H1 (cell line): ENCODE results near the gene DGKI.

Experiments
- BRCA1 ChIP-seq: IDR thresholded peaks from 2 replicates; pipeline ENCODE4 v1.6.1; 2012; ENCODE audit warnings: low read depth, low read length, improper control_type of control experiment
- CREB1 ChIP-seq: IDR thresholded peaks from 2 replicates; pipeline ENCODE4 v1.6.1; 2012; ENCODE audit warnings: inconsistent platforms
- CTCF ChIP-seq, 3 experiments: IDR thresholded peaks; 1 replicate in 2 of 3; 2 replicates in 1 of 3; pipeline versions ENCODE4 v1.5.1 to v1.6.1; 2011; ENCODE audit warnings: low read length in 3 of 3, mild to moderate bottlenecking in 3 of 3, inconsistent platforms in 2 of 3, low read depth in 1 of 3, moderate library complexity in 1 of 3; ENCODE audit not compliant: insufficient read depth in 1 of 3; ENCODE audit errors: control extremely low read depth in 1 of 3
- EZH2 ChIP-seq: fragments of 200-600 bp; sonication (generic); IDR thresholded peaks from 2 replicates; pipeline ENCODE4 v1.7.1; 2012; ENCODE audit warnings: low read depth, mild to moderate bottlenecking, moderate library complexity, low read length, inconsistent platforms; ENCODE audit not compliant: severe bottlenecking
- GABPA ChIP-seq: IDR thresholded peaks from 2 replicates; pipeline ENCODE4 v1.6.1; 2011; ENCODE audit warnings: mild to moderate bottlenecking, low read length, moderate library complexity, borderline replicate concordance; ENCODE audit not compliant: insufficient read depth
- GTF2F1 ChIP-seq: IDR thresholded peaks from 2 replicates; pipeline ENCODE4 v1.6.1; 2012; ENCODE audit warnings: low read depth, low read length, improper control_type of control experiment, borderline replicate concordance
- PHF8 ChIP-seq: fragments of 200-600 bp; sonication (generic); conservative IDR thresholded peaks from 2 replicates; pipeline ENCODE4 v1.7.1; 2012; ENCODE audit warnings: low read depth, mild to moderate bottlenecking, inconsistent platforms, low read length, moderate library complexity
- RAD21 ChIP-seq, 2 experiments: IDR thresholded peaks in 1 of 2; conservative IDR thresholded peaks in 1 of 2; 2 replicates each; pipeline ENCODE4 v1.6.1; 2011; ENCODE audit warnings: low read depth in 2 of 2, low read length in 2 of 2, improper control_type of control experiment in 1 of 2, inconsistent platforms in 1 of 2, mild to moderate bottlenecking in 1 of 2, moderate library complexity in 1 of 2
- RNF2 ChIP-seq: fragments of 200-900, 300-1000 bp; sonication (generic); IDR thresholded peaks from 2 replicates; pipeline ENCODE4 v1.7.1; 2016; ENCODE audit warnings: borderline replicate concordance, low read depth, mild to moderate bottlenecking, antibody characterized with exemption, low read length; ENCODE audit not compliant: poor library complexity, severe bottlenecking; ENCODE audit errors: missing control alignments
- TAF1 ChIP-seq: IDR thresholded peaks from 2 replicates; pipeline ENCODE4 v1.6.1; 2011; ENCODE audit warnings: mild to moderate bottlenecking, low read depth, low read length
- TCF12 ChIP-seq: IDR thresholded peaks from 2 replicates; pipeline ENCODE4 v1.6.1; 2011; ENCODE audit warnings: low read depth, mild to moderate bottlenecking, low read length
- TEAD4 ChIP-seq: IDR thresholded peaks from 2 replicates; pipeline ENCODE4 v1.6.1; 2012; ENCODE audit warnings: low read depth, low read length, inconsistent platforms, mixed read lengths
- YY1 ChIP-seq: IDR thresholded peaks from 2 replicates; pipeline ENCODE4 v1.6.1; 2011; ENCODE audit warnings: low read depth, mild to moderate bottlenecking, low read length
- TF ChIP-seq, protein P1 (sequence below): IDR thresholded peaks from 2 replicates; pipeline ENCODE4 v1.6.1; 2012; ENCODE audit warnings: low read length, inconsistent platforms

GRCh38 chr7:137626469-137627067, 220.2 kb downstream of the DGKI start:
- no peak for TF ChIP-seq GTF2F1
- TF ChIP-seq TCF12 = no peak
- peak; percentile 71 to 92 (median 89) for TF ChIP-seq CTCF (IDR thresholded peaks at IDR 0.05; ENCODE audit: control extremely low read depth in 1 of 3, insufficient read depth in 1 of 3, low read depth in 1 of 3, low read length in 3 of 3)
- no peak for TF ChIP-seq PHF8
- no peak for TF ChIP-seq CREB1
- no peak for TF ChIP-seq RNF2
- TF ChIP-seq, protein P1, sequence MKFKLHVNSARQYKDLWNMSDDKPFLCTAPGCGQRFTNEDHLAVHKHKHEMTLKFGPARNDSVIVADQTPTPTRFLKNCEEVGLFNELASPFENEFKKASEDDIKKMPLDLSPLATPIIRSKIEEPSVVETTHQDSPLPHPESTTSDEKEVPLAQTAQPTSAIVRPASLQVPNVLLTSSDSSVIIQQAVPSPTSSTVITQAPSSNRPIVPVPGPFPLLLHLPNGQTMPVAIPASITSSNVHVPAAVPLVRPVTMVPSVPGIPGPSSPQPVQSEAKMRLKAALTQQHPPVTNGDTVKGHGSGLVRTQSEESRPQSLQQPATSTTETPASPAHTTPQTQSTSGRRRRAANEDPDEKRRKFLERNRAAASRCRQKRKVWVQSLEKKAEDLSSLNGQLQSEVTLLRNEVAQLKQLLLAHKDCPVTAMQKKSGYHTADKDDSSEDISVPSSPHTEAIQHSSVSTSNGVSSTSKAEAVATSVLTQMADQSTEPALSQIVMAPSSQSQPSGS = no peak
- TF ChIP-seq BRCA1 = no peak
- TF ChIP-seq YY1 = peak; percentile 72; the same call in 1 of the 2 replicates
- TF ChIP-seq RAD21 (IDR thresholded peaks at IDR 0.05 in 1 of 2, conservative IDR thresholded peaks at IDR 0.05 in 1 of 2; ENCODE audit: low read depth in 2 of 2, low read length in 2 of 2) = peak; percentile 80 to 88
- TF ChIP-seq TAF1 = no peak
- TF ChIP-seq TEAD4 = no peak
- TF ChIP-seq EZH2 = no peak
- TF ChIP-seq GABPA = no peak
